Vagina (tissue), 2 donors: ENCODE results near the gene YPEL3.

Experiments
- POLR2A ChIP-seq, 2 donors: fragments of 450-650 bp; IDR thresholded peaks; one replicate each; pipeline ENCODE4 v1.6.1; 2017; ENCODE audit warnings: antibody characterized with exemption in 2 of 2, mild to moderate bottlenecking in 2 of 2, moderate library complexity in 2 of 2
- TF ChIP-seq, protein P1 (sequence below), 3 experiments: fragments of 450-650 bp in 2 of 3; fragments of 200-600 bp in 1 of 3; sonication (generic) in 1 of 3; IDR thresholded peaks; one replicate each; pipeline ENCODE4 v1.5.1; 2017 to 2019; ENCODE audit warnings: antibody characterized with exemption in 3 of 3, mild to moderate bottlenecking in 2 of 3, moderate library complexity in 2 of 3

DNA sequence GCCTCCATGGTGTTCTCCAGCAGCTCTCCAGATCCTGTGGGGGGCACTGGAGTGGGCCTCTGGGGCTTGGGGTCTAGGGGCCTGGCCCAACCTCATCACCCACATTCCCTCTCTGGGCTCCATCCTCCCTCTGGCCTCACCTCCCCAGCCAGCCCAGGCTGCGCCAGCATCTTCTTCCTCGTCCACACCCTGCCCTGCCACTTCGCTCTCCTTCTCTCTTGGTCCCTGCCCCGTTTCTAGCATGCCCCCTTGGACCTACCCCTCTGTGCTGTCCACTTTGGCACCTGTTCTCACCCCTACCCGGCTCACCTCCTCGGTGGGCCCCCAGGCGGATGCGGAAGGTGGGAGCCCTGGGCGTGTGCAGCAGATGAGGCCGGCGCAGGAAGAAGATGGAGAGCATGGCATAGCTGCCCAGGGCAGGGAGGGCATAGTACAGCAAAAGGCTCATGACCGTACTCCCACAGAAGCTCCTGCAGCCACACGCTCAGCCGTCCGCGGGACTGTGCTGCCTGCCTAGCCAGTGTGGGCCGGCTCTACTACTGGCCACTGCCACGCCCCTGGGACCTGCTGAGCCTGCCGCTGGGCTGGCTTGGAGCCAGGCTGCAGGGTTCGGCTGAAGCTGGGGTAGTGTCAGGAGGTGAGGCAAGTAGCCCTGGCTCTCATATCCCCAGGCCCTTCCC, 17.2 kb upstream of the YPEL3 start, which contains the start of gene GDPD3:
- TF ChIP-seq, protein P1, sequence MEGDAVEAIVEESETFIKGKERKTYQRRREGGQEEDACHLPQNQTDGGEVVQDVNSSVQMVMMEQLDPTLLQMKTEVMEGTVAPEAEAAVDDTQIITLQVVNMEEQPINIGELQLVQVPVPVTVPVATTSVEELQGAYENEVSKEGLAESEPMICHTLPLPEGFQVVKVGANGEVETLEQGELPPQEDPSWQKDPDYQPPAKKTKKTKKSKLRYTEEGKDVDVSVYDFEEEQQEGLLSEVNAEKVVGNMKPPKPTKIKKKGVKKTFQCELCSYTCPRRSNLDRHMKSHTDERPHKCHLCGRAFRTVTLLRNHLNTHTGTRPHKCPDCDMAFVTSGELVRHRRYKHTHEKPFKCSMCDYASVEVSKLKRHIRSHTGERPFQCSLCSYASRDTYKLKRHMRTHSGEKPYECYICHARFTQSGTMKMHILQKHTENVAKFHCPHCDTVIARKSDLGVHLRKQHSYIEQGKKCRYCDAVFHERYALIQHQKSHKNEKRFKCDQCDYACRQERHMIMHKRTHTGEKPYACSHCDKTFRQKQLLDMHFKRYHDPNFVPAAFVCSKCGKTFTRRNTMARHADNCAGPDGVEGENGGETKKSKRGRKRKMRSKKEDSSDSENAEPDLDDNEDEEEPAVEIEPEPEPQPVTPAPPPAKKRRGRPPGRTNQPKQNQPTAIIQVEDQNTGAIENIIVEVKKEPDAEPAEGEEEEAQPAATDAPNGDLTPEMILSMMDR (IDR thresholded peaks at IDR 0.05) = no peak
- TF ChIP-seq POLR2A (IDR thresholded peaks at IDR 0.05) = no peak
